Esophagus squamous epithelium (tissue), 5 donors: Measurements from ENCODE around the gene FOXP1. TPM values are rescaled to one million over a fixed set of nuclear protein-coding genes. Genes with fewer than 3 reads are reported as not detected.
A peak's percentile ranks its signal among the peaks of the same experiment; 100 is the strongest.

Experiments used
- DNase-seq: peaks from one replicate; lab custom pipeline; 2025; lab: John Stamatoyannopoulos, UW
- H3K27ac ChIP-seq, 4 donors: fragments of 200-600 bp; sonication (generic); one replicate each; pipeline ENCODE4 v1.5.1; 2016 to 2019; ENCODE audit warnings: mild to moderate bottlenecking in 1 of 4
- H3K27me3 ChIP-seq, 4 donors: fragments of 200-600 bp; sonication (generic); 1 replicate in 3 of 4; 2 replicates in 1 of 4; pipeline versions ENCODE4 v1.5.1 to v1.6.0; 2017 to 2021; ENCODE audit warnings: antibody characterized with exemption in 1 of 4
- H3K36me3 ChIP-seq, 3 donors: fragments of 200-600 bp; sonication (generic); one replicate each; pipeline ENCODE4 v1.5.1; 2016 to 2019
- H3K4me1 ChIP-seq, 3 donors: fragments of 200-600 bp; sonication (generic); one replicate each; pipeline ENCODE4 v1.5.1; 2017 to 2019
- H3K4me3 ChIP-seq, 4 donors: fragments of 200-600 bp; sonication (generic); 1 replicate in 3 of 4; 2 replicates in 1 of 4; pipeline ENCODE4 v1.5.1; 2016 to 2019; ENCODE audit warnings: mild to moderate bottlenecking in 2 of 4, moderate library complexity in 1 of 4
- H3K9me3 ChIP-seq, 3 donors: fragments of 200-600 bp; sonication (generic); one replicate each; pipeline ENCODE4 v1.5.1; 2016 to 2019
- POLR2A ChIP-seq, 4 donors: fragments of 450-650 bp; IDR thresholded peaks; one replicate each; pipeline ENCODE4 v1.6.1; 2017; ENCODE audit warnings: antibody characterized with exemption in 4 of 4, mild to moderate bottlenecking in 4 of 4, moderate library complexity in 3 of 4
- WGBS, 2 donors: methylation state at CpG; one replicate each; pipeline ENCODE4 v1.1.5; 2018; 5-methylcytosine and 5-hydroxymethylcytosine counted together
- intact Hi-C: fragments of 100-400 bp; cut with DNase I; formaldehyde crosslinking; loops from one replicate; pipeline ENCODE4 v1.15.0; 2022
- total RNA-seq, 4 donors: library from RNA; depleted of rRNA; stranded (reverse); fragments of >200 nt; gene quantifications; one replicate each; pipeline ENCODE4 v1.1.0, GENCODE V29; 2016
- TF ChIP-seq, protein P1 (sequence below), 6 experiments: fragments of 450-650 bp in 4 of 6; fragments of 200-600 bp in 2 of 6; sonication (generic) in 2 of 6; IDR thresholded peaks; one replicate each; pipeline ENCODE4 v1.5.1; 2016 to 2019; ENCODE audit warnings: antibody characterized with exemption in 6 of 6, mild to moderate bottlenecking in 4 of 6, moderate library complexity in 4 of 6
- donor health status: DM: yes; HTN: yes; CAD: no.

Gene FOXP1
- total RNA-seq, 4 donors from 2014 or later, result 49.1 to 124 (median 61.1) TPM

DNA sequence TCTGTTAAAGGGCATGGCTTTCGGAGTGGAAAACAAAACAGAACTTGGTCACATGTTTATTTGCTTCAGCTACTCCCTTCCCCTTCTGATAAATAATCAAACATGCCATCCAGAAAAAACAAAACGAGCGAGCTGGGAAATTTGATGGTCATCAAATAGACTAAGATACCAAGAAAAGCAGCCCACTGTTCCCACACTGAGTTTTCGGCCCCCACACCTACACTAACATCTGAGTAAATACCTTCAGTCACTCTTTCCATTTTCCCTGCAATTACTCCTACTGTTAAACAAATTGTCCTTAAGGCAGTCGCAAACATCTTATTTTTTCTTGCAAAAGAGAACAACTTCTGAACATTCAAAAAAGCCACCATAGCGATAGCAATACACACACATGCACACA lies 454.6 kb downstream of the FOXP1 start:
- WGBS, 2 donors, result 15 to 31% methylated on average over 6 of the region's 6 CpGs
- peaks cover 12 to 89% (median 20%) of the 10 kb centered on the region in 3 donors for H3K4me1 ChIP-seq
- H3K4me3 ChIP-seq, result peak overlapping the region; percentile 29 to 65 (median 52)
- TF ChIP-seq, protein P1, sequence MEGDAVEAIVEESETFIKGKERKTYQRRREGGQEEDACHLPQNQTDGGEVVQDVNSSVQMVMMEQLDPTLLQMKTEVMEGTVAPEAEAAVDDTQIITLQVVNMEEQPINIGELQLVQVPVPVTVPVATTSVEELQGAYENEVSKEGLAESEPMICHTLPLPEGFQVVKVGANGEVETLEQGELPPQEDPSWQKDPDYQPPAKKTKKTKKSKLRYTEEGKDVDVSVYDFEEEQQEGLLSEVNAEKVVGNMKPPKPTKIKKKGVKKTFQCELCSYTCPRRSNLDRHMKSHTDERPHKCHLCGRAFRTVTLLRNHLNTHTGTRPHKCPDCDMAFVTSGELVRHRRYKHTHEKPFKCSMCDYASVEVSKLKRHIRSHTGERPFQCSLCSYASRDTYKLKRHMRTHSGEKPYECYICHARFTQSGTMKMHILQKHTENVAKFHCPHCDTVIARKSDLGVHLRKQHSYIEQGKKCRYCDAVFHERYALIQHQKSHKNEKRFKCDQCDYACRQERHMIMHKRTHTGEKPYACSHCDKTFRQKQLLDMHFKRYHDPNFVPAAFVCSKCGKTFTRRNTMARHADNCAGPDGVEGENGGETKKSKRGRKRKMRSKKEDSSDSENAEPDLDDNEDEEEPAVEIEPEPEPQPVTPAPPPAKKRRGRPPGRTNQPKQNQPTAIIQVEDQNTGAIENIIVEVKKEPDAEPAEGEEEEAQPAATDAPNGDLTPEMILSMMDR (IDR thresholded peaks at IDR 0.05), result no peak
- TF ChIP-seq POLR2A (IDR thresholded peaks at IDR 0.05), result no peak
- H3K36me3 ChIP-seq, result no peaks in the 10 kb centered on the region
- H3K27ac ChIP-seq, result peak overlapping the region; percentile 76 to 94 (median 82)
- H3K9me3 ChIP-seq, result no peaks in the 10 kb centered on the region
- DNase-seq, result no peak
- intact Hi-C loops, result no loop called here
- H3K27me3 ChIP-seq, result no peaks in the 10 kb centered on the region

DNA sequence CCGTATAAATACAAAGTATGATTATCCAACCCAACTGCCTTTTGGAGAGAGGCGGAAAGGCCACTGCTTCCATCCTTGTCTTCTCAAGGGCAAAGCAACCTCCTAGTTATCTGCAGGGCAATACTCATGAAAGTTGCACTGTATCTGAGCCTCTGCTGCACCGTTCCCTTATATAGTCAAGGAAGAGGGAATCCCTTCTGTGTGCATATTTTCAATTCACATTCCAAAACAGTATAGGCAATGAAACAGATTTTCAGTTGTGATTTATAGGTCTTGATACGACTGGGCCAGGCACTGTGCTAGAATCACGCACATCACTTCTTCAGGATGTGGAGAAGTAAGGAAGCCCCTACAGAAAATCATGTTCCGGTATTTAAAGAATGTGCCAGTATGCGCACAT lies 455.7 kb downstream of the FOXP1 start:
- Histone ChIP-seq H3K27me3 (no peaks in the 10 kb centered on the region), H3K36me3 (no peaks in the 10 kb centered on the region), H3K4me1 (peaks cover 12 to 97% (median 20%) of the 10 kb centered on the region in 3 donors), H3K9me3 (no peaks in the 10 kb centered on the region), H3K27ac (peak overlapping the region; percentile 1 to 94 (median 82)), H3K4me3 (peak overlapping the region in 3 of 4 donors; percentile 44 to 65 (median 60))
- no peak for TF ChIP-seq POLR2A (IDR thresholded peaks at IDR 0.05)
- TF ChIP-seq, protein P1 (IDR thresholded peaks at IDR 0.05), result no peak
- intact Hi-C loops, result no loop called here
- WGBS, 2 donors, result 51 to 57% methylated on average over 7 of the region's 7 CpGs
- no peak for DNase-seq

DNA sequence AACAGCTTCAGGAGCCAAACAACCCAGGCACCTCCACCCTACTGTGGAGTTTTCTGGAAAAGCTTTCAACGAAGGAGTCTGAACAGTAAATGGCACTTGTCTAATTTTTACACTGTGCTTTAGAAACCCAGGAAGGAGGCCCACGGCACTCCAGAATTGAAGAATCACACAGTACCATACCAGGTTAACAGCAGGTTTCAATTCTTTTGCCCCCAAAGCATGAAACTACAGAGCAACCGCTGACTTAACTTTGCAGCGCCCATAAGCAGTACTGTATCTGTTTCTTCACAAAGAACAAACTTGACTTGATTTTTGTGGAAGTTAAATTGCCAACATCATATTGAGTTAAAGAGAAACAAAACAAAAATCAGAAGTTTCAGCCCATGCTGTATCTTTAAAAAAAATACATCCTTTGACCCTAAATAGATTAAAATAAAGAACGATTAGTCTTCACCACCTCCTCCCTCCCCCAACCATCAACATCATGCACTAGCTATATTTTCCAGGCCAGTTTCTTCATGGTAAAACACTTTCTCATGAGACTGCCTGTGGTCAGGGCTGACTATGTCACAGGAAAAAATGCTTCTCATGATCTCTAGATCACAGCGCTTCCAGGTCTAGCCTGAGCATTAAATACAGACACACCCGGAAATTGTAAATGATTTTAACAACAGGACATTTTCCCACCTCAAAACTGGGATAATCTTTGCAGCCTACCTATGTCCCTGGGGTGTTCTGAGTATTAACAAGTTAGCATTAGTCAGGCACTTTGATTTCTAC lies 456.3 kb downstream of the FOXP1 start:
- DNase-seq, result no peak
- Histone ChIP-seq H3K36me3 (no peaks in the 10 kb centered on the region), H3K4me3 (peak overlapping the region in 3 of 4 donors; percentile 44 to 65 (median 60)), H3K9me3 (no peaks in the 10 kb centered on the region), H3K4me1 (peaks cover 11 to 96% (median 20%) of the 10 kb centered on the region in 3 donors), H3K27ac (peak overlapping the region; percentile 1 to 94 (median 82)), H3K27me3 (no peaks in the 10 kb centered on the region)
- 37 to 38% methylated on average over 7 of the region's 7 CpGs for WGBS, 2 donors
- intact Hi-C loops, result no loop called here
- TF ChIP-seq POLR2A (IDR thresholded peaks at IDR 0.05), result no peak
- TF ChIP-seq, protein P1 (IDR thresholded peaks at IDR 0.05), result no peak

DNA sequence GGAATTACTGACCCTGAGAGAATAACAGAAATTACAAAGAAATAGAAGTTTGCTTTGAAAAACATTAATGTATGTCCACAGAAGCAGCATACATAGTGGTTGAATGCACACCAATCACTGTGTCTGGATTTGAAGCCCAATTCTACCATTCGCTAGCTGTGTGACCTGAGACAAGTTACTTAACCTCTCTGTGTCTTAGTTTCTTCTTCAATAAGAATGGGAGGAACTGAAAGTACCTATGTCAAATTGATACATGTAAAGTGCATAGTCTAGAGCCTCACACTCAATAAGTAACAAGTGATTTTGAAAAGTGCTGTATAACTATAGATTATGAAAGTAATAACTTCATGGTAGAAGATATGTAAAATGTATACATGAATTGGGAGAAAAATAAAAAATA lies 457.8 kb downstream of the FOXP1 start:
- intact Hi-C loops, result no loop called here
- Histone ChIP-seq H3K4me1 (peaks cover 0 to 94% (median 11%) of the 10 kb centered on the region in 3 donors), H3K27me3 (no peaks in the 10 kb centered on the region), H3K27ac (peak overlapping the region in 2 of 4 donors; percentile 32 to 85), H3K4me3 (no peak overlapping the region), H3K36me3 (no peaks in the 10 kb centered on the region), H3K9me3 (no peaks in the 10 kb centered on the region)
- 80 to 83% methylated on average over 1 of the region's 1 CpG for WGBS, 2 donors
- no peak for TF ChIP-seq POLR2A (IDR thresholded peaks at IDR 0.05)
- TF ChIP-seq, protein P1 (IDR thresholded peaks at IDR 0.05), result no peak
- no peak for DNase-seq

DNA sequence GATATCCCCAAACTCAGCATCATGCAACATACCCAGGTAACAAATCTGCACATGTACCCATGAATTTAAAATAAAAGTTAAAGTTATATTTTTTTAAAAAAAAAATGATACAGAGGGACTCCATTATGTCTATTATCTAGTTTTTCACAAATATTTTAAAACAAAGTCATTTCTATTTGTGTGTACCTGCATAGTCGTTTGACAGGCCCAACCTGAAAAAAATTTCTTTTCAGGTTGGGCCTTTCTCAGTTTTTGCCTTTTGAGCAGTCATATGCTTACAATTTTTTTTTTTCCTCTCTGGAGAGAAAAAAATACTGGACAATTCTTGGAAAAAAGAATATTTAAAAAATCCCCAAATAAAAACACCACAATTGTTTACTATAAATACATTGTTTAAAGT lies 459.5 kb downstream of the FOXP1 start:
- intact Hi-C loops, result no loop called here
- Histone ChIP-seq H3K4me1 (peaks cover 0 to 94% (median 17%) of the 10 kb centered on the region in 3 donors), H3K36me3 (no peaks in the 10 kb centered on the region), H3K9me3 (no peaks in the 10 kb centered on the region), H3K27ac (no peak overlapping the region), H3K4me3 (no peak overlapping the region), H3K27me3 (no peaks in the 10 kb centered on the region)
- TF ChIP-seq POLR2A (IDR thresholded peaks at IDR 0.05), result no peak
- TF ChIP-seq, protein P1 (IDR thresholded peaks at IDR 0.05), result no peak
- no peak for DNase-seq
- 16 to 20% methylated on average over 1 of the region's 1 CpG for WGBS, 2 donors
